Measurements from ENCODE around the gene MYO16.

Gene MYO16

DNA sequence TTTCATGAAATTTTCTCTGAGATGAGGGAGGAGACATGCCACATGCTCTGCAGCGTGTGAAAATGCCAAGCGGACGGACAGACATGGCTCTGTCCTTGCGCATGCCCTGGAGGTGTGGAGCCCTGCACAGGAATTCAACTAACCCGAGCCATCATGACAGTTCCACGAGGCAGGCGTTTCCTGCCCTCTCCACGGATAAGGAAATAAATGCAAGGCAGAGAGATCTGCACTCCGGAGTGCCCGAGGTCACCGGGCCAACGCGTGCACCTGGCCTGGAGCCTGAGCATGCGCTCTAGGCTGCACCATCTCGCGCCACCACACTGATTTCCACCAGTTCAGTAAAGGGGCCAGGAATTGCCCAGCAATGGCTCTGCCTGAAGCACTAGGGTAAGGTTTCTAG lies 298.2 kb downstream of the MYO16 start:
- no peak for DNase-seq

GRCh38 chr13:108929532-108930206 lies 300.3 kb downstream of the MYO16 start:
- no peak for DNase-seq

GRCh38 chr13:108932196-108932595 lies 302.8 kb downstream of the MYO16 start:
- no peak for DNase-seq

DNA sequence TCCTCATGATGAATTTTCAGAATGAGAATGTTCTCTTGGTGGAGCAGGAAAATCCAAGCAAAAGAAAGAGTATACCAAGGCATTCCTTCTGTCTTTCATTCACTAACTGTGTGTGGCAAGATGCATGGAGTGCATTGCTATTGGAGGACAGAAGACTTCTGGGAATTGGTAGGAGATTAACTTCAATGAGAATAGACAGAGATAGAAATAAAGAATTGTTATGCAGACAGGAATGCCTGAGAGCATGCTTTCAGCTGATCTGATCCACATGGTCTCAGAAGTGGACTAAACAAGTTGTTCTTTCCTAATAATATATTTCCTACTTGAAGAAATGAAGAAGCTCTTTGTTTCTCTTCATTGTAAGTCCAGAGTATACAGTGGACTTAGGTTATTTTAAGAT lies 303.6 kb downstream of the MYO16 start:
- DNase-seq = no peak

DNA sequence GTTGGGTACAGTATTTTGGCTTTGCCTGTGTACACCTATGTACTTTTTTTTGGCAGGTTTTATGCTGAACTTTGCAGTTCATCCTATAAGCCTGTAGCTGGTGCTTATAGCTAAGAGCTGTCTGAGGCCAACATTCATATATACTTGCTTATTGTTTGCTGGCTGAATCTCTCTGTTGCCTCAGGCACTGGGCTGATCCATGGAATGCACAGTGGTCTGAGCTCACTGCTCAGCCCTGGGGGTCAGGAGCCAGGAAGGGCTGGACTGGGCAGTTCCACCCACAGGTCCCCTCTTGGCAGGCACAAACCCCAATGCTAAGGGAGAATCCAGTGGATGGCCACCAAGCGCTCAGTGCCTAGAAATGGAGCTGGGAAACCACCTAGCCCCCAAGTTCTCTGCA lies 308.7 kb downstream of the MYO16 start:
- DNase-seq = no peak

DNA sequence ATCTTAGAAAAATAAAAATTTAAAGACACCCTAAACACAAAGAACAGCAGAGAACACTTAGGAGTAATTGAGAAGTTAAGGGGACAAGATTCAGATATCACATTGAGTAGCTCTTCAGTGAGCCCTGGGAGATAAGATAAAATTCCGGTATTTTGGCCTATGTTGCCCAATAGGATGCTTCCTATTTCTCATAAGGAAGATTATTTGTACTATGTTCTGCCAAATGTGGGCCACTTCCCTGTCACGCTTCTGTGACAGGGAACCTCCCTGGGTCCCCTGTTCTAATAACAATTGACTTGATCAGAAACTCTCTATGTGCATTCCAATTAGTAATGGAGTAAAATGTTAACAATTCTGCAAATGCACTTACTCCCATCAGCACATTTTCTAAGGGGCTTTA lies 310.7 kb downstream of the MYO16 start:
- no peak for DNase-seq

- DNase-seq = no peak
Measured at GRCh38 chr13:108943842-108944241, 314.4 kb downstream of the MYO16 start.

- DNase-seq = no peak
Measured at GRCh38 chr13:108944760-108945159, 315.3 kb downstream of the MYO16 start.

DNA sequence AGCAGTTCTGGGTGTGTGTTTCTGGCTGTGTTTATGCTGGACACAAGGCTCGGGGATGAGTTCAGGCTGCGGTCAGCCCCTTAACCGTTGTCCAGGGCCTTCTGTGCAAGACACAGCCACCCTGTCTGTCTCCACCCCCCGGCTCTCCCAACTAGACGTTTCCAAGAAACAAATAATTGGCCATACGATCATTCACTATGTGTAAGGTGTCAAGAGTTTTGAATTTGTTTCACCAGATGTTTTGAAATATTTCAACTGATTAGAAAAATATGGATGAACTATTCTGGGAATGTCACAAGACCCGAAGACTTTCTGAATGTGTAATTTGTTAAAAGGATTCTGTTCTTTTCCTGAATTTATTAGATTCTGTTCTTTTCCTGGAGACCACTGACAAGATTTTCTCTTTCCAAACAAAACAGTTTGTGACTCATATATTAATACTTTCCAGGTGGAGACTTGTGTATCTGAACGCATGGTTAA lies 318.2 kb downstream of the MYO16 start:
- no peak for DNase-seq

DNA sequence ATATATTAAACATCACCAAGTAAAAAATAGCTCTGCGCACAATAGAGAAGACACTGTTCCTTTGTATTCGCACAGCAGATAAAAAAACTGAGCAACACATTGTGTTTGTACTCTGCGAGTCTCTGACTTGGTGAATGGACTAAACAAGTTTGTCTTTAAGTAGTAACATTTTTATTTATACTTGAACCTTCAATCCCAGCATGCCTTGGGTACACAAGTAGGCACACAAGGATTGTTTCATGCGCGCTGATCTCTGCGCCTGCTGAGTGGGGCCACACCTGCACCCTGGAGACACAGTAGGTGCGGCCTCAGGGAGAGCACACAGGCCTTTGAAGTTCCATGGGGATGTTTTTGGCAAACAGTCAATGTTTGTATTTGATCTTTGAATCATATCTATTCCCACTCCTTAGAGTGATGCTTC lies 318.9 kb downstream of the MYO16 start:
- DNase-seq = no peak

- no peak for DNase-seq
Measured at GRCh38 chr13:108950333-108951010, 321.1 kb downstream of the MYO16 start.

GRCh38 chr13:108955741-108956140 lies 326.3 kb downstream of the MYO16 start:
- no peak for DNase-seq

DNA sequence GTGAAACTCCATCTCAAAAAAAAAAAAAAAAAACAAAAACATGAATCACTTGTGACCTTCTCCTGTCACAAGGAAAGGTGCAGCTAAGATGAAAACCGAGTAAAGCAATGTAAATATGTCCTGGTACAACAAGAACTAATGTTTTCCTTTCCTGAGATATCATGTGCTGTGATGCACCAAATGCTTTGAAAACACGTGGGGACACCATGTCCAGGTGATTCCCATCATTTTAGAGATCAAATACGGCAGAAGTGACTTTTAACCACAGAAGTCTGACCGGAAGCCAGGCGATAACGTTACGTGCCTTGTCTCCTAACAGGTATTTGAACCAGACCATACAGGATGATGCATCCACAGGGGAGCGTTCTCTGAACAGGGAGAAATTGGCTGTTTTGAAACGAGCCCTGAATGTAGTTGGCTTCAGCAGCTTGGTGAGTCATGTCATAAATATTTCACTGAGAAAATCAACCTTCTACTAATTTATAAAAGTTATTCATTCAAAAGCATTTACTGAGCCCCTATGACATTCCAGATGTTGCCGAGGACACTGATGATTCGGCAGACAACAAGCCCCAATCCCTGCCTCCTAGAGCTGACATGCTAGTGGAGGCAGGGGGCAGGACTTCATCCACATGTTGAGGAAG lies 328.1 kb downstream of the MYO16 start:
- DNase-seq = no peak

DNA sequence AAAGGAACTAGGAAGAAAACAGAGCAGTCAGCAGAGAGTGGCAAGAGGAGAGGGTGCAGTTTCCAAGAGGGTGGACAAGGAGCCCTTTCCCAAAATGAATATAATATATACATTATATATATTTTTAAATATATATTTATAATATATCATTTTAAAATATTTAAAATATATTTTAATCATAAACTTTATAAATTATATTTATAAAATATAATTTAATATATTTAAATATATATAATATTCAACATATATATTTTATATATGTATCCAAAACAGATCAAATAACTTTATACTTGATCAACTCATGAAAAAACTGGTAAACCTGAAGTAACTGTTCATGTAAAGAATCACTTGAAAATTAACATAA lies 328.6 kb downstream of the MYO16 start:
- DNase-seq = no peak

- peak in 2 of 58 donors; percentile 14 to 20 for DNase-seq
Measured at GRCh38 chr13:108959234-108959633, 329.8 kb downstream of the MYO16 start.

DNA sequence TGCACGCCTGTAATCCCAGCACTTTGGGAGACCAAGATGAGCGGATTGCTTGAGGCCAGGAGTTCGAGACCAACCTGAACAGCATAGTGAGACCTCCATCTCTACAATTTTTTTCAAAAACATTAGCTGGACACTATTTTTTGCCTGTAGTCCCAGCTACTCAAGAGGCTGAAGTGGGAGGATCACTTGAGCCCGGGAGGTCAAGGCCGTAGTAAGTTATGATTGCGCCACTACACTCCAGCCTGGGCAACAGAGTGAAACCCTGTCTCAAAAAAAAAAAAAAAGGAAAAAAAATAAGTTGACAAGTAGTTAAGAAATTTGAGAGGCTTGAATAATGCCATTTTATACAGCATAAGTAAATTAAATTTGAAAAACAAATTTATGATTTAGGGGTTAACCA lies 330.6 kb downstream of the MYO16 start:
- no peak for DNase-seq

- peak in 2 of 58 donors; percentile 49 to 74 for DNase-seq
Measured at GRCh38 chr13:108961542-108962125, 332.2 kb downstream of the MYO16 start.

DNA sequence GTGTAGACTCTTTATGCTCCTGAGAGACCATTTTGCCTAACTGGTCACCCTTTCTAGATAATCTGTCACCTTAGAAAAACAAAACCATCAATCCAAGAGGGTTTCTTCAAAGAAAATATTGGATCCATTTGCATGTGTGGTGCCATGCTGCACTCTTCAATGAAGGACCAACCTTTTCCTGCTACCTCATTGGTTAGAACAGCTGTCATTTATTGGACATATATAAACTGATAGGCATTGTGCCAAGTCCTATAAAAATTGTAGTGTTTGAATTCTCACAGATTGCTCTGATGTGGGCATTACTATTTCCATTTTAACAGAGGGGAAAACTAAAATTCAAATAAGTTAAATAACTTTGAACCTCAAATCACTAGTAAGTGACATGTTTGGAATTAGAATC lies 333.2 kb downstream of the MYO16 start:
- no peak for DNase-seq

GRCh38 chr13:108963276-108963810 lies 333.9 kb downstream of the MYO16 start:
- no peak for DNase-seq

- DNase-seq = no peak
Measured at GRCh38 chr13:108963846-108964600, 334.6 kb downstream of the MYO16 start.

GRCh38 chr13:108964606-108965005 lies 335.2 kb downstream of the MYO16 start:
- DNase-seq = no peak
